GM19023 (cell line): ENCODE results near the gene MMP20.

ENCODE experiments used
- ATAC-seq: cut with Tn5 transposase; IDR thresholded peaks from one replicate; pipeline ENCODE4 v1.9.1; 2021; ENCODE audit warnings: mild to moderate bottlenecking, moderate library complexity; ENCODE audit not compliant: unreplicated experiment

MMP20 gene

DNA sequence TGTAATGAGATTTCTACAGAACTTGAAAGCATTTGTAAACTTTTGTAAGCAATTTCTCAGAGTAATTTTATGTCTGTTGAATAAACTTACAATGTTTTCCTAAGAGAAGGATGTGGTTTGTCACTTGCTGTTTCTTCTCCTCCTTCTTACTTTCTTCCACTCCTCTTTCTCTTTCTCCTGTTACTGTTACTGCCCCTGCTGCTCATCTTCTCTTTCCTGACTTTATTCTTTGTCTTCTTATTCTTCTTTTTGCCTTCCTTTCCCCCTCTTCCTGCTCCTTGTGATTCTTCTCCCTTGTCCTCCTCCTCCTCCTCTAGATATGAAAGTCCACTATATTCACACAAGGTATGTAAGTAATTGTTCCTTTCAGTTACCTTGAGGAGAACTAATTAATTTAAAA lies 63.5 kb downstream of the MMP20 start:
- no peak for ATAC-seq

DNA sequence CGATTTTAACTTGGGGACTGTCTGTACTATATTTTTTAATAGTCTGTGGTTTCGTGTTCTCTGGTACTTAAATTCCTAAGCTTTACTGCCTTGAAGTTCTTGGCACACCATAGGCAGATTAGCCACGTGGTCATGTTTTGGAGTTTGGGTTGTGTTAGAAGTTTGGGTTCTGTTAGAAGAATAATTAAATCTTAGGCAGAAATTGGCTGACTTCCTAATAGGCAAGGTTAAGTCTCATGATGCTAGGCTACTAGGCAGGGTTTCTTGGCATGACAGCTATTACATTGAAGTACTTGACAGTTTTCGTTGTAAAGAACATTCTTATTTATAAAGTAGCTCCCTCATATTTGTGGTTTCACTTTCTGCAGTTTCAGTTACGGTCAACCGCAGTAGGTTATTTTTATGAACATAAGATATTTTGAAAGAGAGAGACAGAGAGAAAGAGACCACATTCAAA lies 64.5 kb downstream of the MMP20 start:
- peak; percentile 67 for ATAC-seq

DNA sequence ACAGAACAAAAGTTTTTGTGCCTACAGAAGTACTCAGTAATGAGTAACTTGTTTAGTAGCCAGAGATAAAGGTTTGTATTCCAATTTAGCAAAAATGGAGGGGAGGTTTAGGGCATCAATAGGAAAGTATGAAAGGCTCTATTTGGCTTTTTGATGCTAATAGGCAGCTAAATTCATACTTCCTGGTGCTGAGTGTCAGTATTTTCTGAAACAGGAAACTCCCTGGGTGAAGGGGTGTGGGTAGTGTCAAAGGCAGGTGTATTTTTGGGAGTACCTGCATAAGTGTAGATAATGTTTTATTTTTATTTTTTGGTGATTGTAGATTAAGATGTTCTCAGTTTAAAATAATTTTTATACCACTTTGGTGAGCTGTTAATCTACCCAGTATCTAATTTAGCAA lies 65.3 kb downstream of the MMP20 start:
- ATAC-seq = peak; percentile 45

DNA sequence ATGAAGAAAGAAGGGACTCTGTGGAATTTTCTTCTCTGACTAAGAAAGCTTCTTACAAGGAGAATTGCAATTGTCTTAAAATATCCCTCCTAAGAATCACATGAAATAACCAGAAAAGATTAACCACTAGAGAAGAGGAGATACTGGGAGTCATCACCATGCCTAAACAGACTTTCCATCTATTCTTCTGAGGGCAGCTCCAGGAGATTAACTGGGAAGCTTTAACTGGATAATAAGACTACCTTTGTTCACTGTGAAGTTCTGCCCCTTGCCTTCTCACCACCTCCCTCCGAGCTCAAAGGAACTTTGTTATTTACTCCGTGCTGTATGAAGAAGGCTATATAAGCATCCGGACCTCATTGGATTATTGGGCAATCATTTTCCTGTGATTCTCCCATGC lies 70.0 kb downstream of the MMP20 start:
- no peak for ATAC-seq

DNA sequence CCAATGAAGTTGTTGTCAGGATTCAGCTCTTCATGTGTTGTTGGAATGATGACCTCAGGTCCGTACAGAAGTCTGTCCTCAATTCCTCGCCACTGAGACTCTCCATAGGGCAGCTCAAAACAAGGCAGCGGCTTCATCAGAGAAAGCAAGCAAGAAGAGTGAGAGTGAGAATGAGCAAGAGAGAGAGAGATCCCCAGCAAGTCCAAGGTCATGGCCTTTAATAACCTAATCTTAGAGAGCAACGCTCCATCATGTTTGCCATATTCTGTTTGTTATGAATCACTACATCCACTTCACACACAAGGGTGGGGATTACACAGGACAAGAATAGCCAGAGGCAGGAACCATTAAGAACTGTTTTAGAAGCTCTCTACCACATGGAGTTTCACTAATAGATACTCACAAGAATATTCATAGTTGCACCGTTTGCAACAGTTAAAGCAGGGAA lies 71.3 kb downstream of the MMP20 start:
- ATAC-seq = peak; percentile 69

DNA sequence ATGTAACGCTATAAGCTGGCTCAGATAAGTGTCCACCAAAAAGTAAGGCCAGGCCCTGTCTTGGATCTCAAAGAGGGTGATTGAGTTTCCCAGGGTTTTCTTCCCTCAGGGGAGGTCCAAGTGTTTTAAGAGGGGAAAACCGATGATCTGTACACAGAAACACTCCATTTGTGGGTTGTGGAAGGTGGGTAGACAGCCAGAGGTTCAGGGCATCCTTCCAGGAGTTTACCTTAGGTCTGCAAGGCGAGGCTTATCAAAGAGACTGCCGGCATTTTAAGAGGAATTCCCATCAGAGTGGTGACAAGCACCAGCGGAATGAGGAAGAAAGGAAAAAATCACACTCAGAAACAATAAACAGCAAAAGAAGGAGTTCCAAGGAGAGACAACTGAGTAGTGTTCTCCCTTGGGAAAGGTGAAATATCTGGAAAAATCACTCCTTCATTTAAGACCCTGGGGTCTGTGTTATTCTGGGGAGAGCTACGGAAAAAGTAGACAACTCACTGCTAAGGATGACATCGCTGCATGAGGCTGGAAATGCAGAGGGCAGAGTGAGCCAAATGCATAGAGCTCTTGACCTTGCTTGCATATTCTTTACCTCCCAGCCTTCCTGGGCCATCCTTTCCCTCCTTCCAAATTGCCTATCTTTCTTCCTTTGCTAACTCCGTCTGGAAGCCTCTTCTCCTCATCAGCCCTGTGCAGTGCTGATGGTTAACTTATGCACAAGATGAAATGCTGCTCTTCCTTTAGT lies 72.5 kb downstream of the MMP20 start:
- ATAC-seq = no peak

DNA sequence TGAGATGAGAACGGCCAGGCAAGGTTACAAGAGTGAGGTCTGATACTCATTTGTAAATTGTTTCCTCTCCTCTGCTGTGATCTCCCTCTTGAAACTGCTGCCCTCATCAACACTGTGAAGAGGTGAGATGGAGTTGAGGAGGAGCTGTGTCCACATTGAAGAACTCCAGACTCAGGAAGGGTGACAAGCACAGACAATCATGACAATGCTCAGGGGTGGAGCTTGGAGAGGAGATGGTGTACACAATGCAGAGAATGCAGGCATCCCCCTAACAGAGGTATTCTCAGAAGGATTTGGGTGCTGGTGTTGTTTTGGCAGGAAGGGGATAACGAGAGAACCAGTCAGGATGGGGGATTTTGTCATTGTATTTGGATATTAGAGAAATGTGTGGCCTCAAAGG lies 73.1 kb downstream of the MMP20 start:
- no peak for ATAC-seq

DNA sequence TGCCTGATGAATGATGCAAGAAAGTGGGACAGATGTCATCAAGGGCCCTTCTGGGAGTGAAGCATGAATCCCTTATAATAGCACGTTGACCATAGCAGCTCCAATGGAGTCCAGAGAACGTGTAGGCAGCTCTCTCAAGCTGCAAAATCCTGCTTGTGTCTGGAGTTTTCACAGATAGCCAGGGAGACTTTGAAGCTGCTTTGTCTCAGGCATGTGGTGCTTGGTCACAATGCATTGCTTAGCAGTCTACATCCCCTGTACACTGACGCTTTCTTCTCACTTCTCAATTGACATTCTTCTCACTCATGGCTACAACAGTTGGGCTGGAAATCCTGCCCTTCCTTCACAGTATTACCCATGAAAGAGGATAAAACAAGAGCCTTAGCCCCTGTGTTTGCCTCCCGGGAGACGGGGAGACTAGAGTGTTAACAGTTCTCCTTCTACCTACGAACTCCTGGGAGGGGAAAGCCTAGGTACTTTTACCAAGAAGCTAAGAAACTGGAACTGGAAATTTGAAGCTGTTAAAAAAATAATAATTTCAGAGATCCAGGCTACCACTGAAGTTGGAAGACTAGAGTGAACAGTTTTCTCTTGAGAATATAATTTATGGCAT lies 73.9 kb downstream of the MMP20 start:
- ATAC-seq = no peak

DNA sequence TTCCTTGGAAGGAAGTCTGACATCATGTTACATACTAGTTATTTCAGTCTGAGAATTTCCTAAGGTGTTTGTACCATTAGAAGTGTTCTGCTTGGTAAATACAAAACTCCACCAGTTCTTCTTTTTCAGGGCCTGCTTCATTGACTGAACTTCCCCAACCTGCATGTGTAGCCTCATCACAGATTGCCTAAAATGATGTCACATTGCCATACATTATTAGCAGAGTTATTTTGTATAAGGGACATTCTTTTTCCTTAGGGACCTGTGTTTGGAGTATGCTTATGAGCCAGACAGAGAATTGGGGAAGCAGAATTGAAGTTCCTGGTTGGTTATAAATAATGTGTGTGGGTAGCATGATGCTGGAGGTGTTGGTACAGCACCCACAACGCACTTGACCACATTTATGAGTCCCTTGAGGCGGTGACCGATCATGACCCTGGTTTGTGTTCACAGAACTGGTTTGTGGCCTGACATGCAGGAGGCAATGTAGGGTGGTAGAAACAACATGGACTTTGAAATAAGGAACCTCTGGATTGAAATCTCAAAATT lies 78.1 kb downstream of the MMP20 start:
- peak; percentile 71 for ATAC-seq

DNA sequence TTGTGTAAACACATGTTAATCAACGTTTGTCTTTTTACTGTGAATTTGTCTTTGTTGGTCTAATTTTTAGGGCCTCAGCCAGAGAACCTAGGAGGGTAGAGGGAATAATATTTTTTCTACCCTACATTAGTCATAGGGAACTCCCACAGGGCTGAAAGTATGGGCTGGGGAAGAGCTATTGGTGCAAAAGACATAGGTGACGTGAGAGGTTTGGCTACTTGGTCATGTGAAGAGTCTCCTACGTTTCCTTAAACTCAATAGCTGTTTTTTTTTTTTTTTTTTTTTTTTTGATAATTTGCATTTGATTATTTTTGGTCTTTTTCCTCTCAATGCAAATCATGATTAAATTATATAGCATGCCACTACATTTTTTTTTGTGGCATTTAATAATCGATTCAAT lies 78.7 kb downstream of the MMP20 start:
- ATAC-seq = peak; percentile 55

DNA sequence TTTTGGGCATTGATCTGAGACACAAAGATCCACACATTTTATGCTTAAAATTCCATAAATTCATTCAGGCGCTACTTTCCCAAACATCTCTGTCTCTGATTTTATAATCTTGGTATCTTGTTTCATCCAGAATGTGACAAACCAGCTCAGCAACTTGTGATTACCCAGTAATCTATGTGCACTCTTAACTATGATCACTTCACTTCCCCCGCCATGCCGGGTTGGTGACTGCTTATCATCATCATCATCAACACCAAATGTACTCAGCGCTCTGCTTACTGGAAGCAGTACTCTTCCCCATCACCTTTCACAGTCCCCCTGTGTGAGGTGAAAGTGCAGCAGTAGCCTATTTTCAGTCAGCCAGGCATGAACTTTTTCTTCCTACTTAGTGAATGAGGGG lies 79.4 kb downstream of the MMP20 start:
- no peak for ATAC-seq

DNA sequence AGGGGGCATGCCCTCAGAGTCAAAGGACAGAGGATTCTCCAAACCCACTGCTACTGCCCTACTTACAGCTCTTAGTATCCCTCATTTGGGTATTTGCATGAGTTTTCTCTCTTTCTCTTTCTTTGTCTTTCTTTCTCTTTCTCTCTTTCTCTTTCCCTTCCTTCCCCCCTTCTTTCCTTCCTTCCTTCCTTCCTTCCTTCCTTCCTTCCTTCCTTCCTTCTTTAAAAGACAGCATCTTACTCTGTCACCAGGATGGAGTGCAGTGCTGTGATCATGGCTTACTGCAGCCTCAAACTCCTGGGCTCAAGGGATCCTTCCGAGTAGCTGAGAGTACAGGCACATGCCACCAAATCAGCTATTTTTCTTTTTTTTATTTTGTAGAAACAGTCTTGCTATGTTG lies 80.5 kb downstream of the MMP20 start:
- ATAC-seq = no peak

DNA sequence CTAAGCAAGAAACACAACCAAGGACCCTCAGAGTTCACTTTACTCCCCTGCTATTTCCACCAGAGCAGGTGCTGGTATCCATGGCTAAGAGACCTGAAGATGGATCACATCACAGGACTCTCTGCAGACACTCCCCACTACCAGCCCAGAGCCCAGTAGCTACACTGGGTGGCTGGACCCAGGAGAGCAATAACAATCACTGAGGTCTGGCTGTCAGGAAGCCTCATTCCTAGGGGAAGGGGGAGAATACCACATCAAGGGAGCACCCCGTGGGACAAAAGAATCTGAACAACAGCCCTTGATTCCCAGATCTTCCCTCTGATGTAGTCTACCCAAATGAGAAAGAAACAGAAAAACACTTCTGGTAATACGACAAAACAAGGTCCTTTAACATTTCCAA lies 85.6 kb downstream of the MMP20 start:
- no peak for ATAC-seq

DNA sequence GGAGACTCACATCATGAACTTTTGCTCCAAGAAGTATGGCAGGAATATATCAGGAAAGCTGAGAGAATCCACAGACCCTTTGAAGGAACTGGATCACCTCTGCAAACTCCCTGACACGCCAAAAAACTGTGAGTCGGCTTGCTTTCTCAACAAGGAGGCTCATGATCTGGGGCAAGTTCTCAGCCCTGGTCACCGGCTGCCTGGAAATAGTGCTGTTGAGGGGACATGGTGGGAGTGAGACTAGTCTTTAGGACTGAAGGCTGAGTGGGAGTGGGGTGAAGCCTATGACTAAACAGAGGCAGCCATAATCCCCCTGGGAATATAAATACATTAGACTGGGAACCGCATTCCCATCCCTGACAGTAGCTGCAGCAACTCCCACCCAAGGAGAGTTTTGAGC lies 86.2 kb downstream of the MMP20 start:
- no peak for ATAC-seq

DNA sequence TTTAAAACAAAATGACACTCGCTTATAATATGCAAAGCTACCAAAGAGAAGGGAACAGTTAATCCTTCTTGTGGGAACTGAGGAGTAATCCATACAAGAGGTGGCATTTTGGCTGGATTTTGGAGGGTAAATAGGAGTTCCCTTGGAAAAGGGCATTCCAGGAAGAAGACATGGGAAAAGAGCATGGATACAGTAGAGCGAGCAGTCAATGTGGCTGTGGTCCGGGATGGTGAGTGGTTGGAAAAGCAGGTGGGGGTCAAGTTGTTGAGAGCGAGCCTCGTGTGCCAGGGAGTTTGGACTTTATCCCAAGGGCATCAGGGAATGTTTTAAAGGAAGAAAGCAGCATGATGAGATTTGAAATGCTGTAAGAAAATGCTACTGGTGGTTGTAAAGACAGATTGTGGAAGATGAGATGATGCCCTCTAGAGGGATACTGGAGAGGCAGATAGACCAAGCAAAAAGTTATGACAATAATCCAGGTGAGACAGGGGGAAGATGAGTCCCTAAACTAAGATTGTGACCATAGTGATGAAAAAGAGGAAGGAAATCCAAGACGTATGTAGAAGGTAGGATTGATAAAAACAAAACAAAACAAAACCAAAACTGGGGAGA lies 90.8 kb downstream of the MMP20 start:
- no peak for ATAC-seq

DNA sequence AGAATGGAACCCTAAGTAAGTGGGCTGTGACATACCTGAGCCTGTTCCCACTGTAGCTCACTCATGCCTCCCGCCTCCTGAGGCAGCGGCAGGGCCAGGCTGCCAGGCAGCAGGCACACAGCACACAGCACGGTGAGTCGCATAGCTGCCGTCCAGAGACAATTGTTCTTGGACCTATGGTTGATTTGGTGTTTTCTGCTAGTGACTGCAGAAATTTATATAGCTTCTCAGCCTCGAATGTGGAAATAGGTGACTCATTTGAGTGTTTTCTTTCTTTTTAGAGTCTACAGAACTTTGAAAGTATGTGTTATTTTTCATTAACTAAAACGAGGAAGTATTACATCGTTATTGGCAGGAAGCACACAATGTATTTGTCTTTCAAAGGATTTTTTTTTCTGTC lies 94.6 kb downstream of the MMP20 start, which contains the start of gene MMP7:
MMP7 (minus strand) TSS at position 190 of the 400 bp plus-strand sequence; CDS start at position 143, 47 bp downstream.
- no peak for ATAC-seq

DNA sequence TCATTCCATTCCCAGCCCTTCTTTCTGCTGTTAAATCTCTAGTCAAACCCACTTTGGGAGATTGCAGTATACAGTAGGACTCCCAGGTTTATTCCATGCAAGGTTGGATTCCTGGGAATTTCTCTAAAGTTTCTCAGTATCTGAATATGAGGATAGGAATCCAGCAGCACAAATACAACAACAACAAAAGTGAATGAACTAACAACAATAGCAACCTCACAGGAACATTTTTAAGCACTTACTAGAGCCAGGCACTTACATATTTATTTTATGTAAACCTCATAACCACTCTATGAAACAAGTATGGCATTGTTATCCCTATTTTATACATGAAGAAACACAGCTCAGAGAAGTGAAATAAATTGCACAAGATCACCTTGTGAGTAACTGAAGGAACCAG lies 96.5 kb downstream of the MMP20 start:
- ATAC-seq = no peak

DNA sequence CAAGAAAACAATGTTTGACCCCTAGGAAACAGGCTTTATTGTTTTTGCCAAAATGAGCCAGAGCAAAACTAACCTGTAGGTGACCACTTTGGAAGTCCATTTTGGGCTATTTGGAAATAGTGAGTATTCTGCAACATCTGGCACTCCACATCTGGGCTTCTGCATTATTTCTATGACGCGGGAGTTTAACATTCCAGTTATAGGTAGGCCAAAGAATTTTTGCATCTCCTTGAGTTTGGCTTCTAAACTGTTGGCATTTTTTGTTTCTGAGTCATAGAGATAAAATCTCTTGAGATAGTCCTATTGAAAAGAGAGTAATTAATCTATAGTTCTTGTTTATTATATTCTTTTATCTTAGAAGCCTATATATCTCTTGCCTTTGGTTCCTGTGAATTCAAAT lies 97.4 kb downstream of the MMP20 start:
- no peak for ATAC-seq

DNA sequence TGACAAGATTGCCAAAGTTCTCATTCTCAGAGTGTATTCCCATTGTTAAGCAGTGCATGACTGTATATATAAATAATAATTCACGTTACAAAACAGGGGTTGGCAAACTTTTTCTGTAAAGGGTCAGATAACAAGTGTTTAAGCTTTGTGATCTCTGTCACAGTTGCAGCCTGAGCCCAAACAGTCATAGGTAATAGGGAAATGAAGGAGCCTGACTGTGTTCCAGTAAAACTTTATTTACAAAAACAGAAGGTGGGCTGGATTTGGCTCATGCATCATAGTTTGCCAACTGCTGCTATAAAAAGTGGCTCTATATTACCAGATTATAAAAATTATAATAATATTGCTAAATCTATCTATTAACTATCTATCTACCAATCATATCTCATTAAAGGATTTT lies 98.1 kb downstream of the MMP20 start:
- no peak for ATAC-seq
